ENCODE data around the gene NRM.

Gene NRM

DNA sequence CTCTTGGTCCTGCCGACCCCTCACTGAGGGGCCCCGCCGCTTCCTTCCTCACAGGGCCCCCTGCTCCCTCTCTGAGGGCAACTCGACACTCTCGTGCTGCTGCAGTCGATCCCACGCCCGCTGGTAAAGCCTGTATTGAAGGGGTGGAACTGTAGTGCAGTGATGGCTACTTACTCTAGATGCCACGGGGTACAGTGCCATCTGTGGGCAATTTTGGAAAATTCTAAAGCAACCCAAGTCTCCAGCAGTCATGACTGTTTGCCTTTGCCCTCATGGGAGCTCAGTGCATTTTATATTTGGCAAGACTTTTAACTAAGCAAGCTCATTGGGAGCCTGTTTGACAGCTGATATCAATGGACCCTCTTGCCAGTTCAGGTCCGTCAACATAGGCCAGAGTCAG lies 50.3 kb downstream of the NRM start:
- FAIRE-seq = no peak
- DNase-seq (ENCODE audit: insufficient read length, low spot score) = no peak
- TF ChIP-seq POU2F2 (IDR thresholded peaks at IDR 0.05; ENCODE audit: low read depth, low read length) (no peak), SPI1 (IDR thresholded peaks at IDR 0.05; ENCODE audit: low read depth, low read length) (no peak), PAX5 (IDR thresholded peaks at IDR 0.05; ENCODE audit: insufficient read depth, low read length, severe bottlenecking) (no peak), POLR2A (IDR thresholded peaks at IDR 0.05; ENCODE audit: low read depth, low read length) (no peak), TAF1 (IDR thresholded peaks at IDR 0.05; ENCODE audit: low read depth, low read length) (no peak), POLR2AphosphoS5 (IDR thresholded peaks at IDR 0.05; ENCODE audit: low read depth, low read length) (no peak)
